H1 (cell line): ENCODE measurements around the gene PGBD4. TPM values are rescaled to one million over a fixed set of nuclear protein-coding genes. Genes with fewer than 3 reads are reported as not detected.

ENCODE experiments used
- CTCF ChIA-PET: fragments of 300-600 bp; sonication (Branson Sonifier 250); formaldehyde crosslinking; loops from one replicate; lab custom pipeline; 2021; ENCODE audit not compliant: partially characterized antibody; lab: Charles Lee
- POLR2A ChIA-PET: fragments of 300-600 bp; sonication (Branson Sonifier 250); formaldehyde crosslinking; loops from one replicate; lab custom pipeline; 2021; ENCODE audit warnings: inconsistent platforms; ENCODE audit not compliant: partially characterized antibody; lab: Charles Lee
- DNase-seq, 2 experiments: peaks; one replicate each; pipeline versions ENCODE4 v3.0.0 to v3.0.0-alpha.2; 2010 to 2022; ENCODE audit warnings: low spot score in 2 of 2, low read depth in 1 of 2, mixed read lengths in 1 of 2
- FAIRE-seq: peaks from 2 replicates; lab custom pipeline; 2011; peaks lifted over from hg19 to GRCh38; lab: Jason Lieb, UNC
- H2AFZ ChIP-seq: 2 replicates; pipeline ENCODE4 v1.8.1; 2012; ENCODE audit warnings: low read length, inconsistent platforms
- H2AK5ac ChIP-seq: 2 replicates; pipeline ENCODE4 v1.6.1; 2013; ENCODE audit warnings: low read depth, low read length
- H2BK120ac ChIP-seq: replicated peaks from 2 replicates; pipeline ENCODE3; 2013; ENCODE audit warnings: low read depth, low read length, inconsistent platforms
- H2BK12ac ChIP-seq: 2 replicates; pipeline ENCODE4 v1.6.1; 2013; ENCODE audit warnings: low read depth, low read length
- H2BK15ac ChIP-seq: 2 replicates; pipeline ENCODE4 v1.6.1; 2013; ENCODE audit warnings: low read length
- H2BK20ac ChIP-seq: 2 replicates; pipeline ENCODE4 v1.6.1; 2013; ENCODE audit warnings: low read length
- H2BK5ac ChIP-seq: 2 replicates; pipeline ENCODE4 v1.6.1; 2013; ENCODE audit warnings: low read depth, low read length
- H3K14ac ChIP-seq: 2 replicates; pipeline ENCODE4 v1.6.1; 2013; ENCODE audit warnings: inconsistent platforms; ENCODE audit not compliant: insufficient read length
- H3K18ac ChIP-seq: 2 replicates; pipeline ENCODE4 v1.6.1; 2013; ENCODE audit warnings: low read length; ENCODE audit errors: extremely low read depth
- H3K23ac ChIP-seq: 2 replicates; pipeline ENCODE4 v1.6.1; 2013; ENCODE audit warnings: inconsistent platforms; ENCODE audit not compliant: insufficient read length
- H3K23me2 ChIP-seq: 2 replicates; pipeline ENCODE4 v1.6.1; 2013; ENCODE audit warnings: low read depth, low read length
- H3K27ac ChIP-seq: 2 replicates; pipeline ENCODE4 v1.6.1; 2011; ENCODE audit warnings: low read depth, low read length, inconsistent platforms
- H3K27me3 ChIP-seq, 4 experiments: replicated peaks in 1 of 4; 1 replicate in 1 of 4; 2 replicates in 3 of 4; pipeline versions ENCODE4 v1.6.1 to v1.8.1; 2011 to 2013; ENCODE audit warnings: low read length in 3 of 4, mild to moderate bottlenecking in 3 of 4, inconsistent platforms in 2 of 4, mixed read lengths in 2 of 4, moderate library complexity in 1 of 4; ENCODE audit not compliant: control insufficient read depth in 3 of 4, insufficient read depth in 3 of 4; ENCODE audit errors: extremely low read depth in 1 of 4
- H3K36me3 ChIP-seq, 4 experiments: 2 replicates each; pipeline versions ENCODE4 v1.6.1 to v1.8.1; 2011 to 2013; ENCODE audit warnings: mild to moderate bottlenecking in 4 of 4, low read length in 3 of 4, moderate library complexity in 2 of 4, control low read depth in 1 of 4, inconsistent platforms in 1 of 4; ENCODE audit not compliant: insufficient read depth in 4 of 4, control insufficient read depth in 2 of 4
- H3K4ac ChIP-seq: replicated peaks from 2 replicates; pipeline ENCODE3; 2013; ENCODE audit warnings: low read length, low read depth, mixed read lengths, inconsistent platforms; ENCODE audit not compliant: insufficient read length
- H3K4me1 ChIP-seq, 4 experiments: replicated peaks in 1 of 4; 1 replicate in 1 of 4; 2 replicates in 3 of 4; pipeline versions ENCODE4 v1.6.1 to v1.8.1; 2011 to 2013; ENCODE audit warnings: low read length in 3 of 4, inconsistent platforms in 2 of 4, mixed read lengths in 1 of 4; ENCODE audit not compliant: insufficient read depth in 4 of 4, control insufficient read depth in 3 of 4
- H3K4me2 ChIP-seq, 2 experiments: 2 replicates each; pipeline versions ENCODE4 v1.6.1 to v1.8.1; 2011 to 2013; ENCODE audit warnings: low read depth in 2 of 2, low read length in 2 of 2, control low read depth in 1 of 2, inconsistent platforms in 1 of 2, mild to moderate bottlenecking in 1 of 2; ENCODE audit not compliant: insufficient read depth in 1 of 2
- H3K4me3 ChIP-seq, 4 experiments: fragments of 200-600, 300-600 bp in 1 of 4; sonication (generic), shearing (Covaris generic), sonication (Bioruptor Twin) in 1 of 4; 2 replicates each; pipeline versions ENCODE4 v1.5.1 to v1.8.1; 2011 to 2016; ENCODE audit warnings: low read length in 4 of 4, low read depth in 3 of 4, control low read depth in 2 of 4, inconsistent platforms in 2 of 4, mild to moderate bottlenecking in 2 of 4, mixed read lengths in 1 of 4, moderate library complexity in 1 of 4; ENCODE audit not compliant: insufficient read depth in 2 of 4; ENCODE audit errors: extremely low read depth in 1 of 4
- H3K56ac ChIP-seq: replicated peaks from 2 replicates; pipeline ENCODE3; 2013; ENCODE audit warnings: low read depth, mild to moderate bottlenecking, mixed read lengths, low read length, inconsistent platforms; ENCODE audit not compliant: insufficient read length
- H3K79me1 ChIP-seq: 2 replicates; pipeline ENCODE4 v1.6.1; 2013; ENCODE audit warnings: low read depth, low read length, control low read depth
- H3K79me2 ChIP-seq, 2 experiments: 2 replicates each; pipeline versions ENCODE4 v1.6.1 to v1.8.1; 2012 to 2013; ENCODE audit warnings: low read length in 2 of 2, mild to moderate bottlenecking in 2 of 2, inconsistent platforms in 1 of 2; ENCODE audit not compliant: insufficient read depth in 2 of 2, control insufficient read depth in 1 of 2
- H3K9ac ChIP-seq, 4 experiments: replicated peaks in 1 of 4; 1 replicate in 1 of 4; 2 replicates in 3 of 4; pipeline versions ENCODE4 v1.6.1 to v1.8.1; 2011 to 2013; ENCODE audit warnings: low read depth in 3 of 4, low read length in 3 of 4, control low read depth in 2 of 4, mild to moderate bottlenecking in 2 of 4, moderate library complexity in 2 of 4, inconsistent platforms in 1 of 4; ENCODE audit errors: extremely low read depth in 1 of 4
- H3K9me3 ChIP-seq, 2 experiments: 2 replicates each; pipeline versions ENCODE4 v1.6.1 to v1.8.1; 2012 to 2013; ENCODE audit warnings: mild to moderate bottlenecking in 2 of 2, moderate library complexity in 2 of 2, control low read depth in 1 of 2, inconsistent platforms in 1 of 2, low read depth in 1 of 2, low read length in 1 of 2, mixed read lengths in 1 of 2; ENCODE audit not compliant: insufficient read depth in 2 of 2
- H4K20me1 ChIP-seq, 2 experiments: replicated peaks in 1 of 2; 2 replicates each; pipeline versions ENCODE3 to v1.8.1; 2011 to 2013; ENCODE audit warnings: inconsistent platforms in 2 of 2, low read length in 2 of 2, mild to moderate bottlenecking in 1 of 2; ENCODE audit not compliant: insufficient read depth in 2 of 2, control insufficient read depth in 1 of 2
- H4K5ac ChIP-seq: 2 replicates; pipeline ENCODE4 v1.6.1; 2013; ENCODE audit warnings: low read length, low read depth, mixed read lengths, inconsistent platforms; ENCODE audit not compliant: insufficient read length
- H4K8ac ChIP-seq: 2 replicates; pipeline ENCODE4 v1.8.0; 2013; ENCODE audit warnings: mild to moderate bottlenecking, moderate library complexity, low read length, inconsistent platforms; ENCODE audit not compliant: insufficient read depth; ENCODE audit errors: extremely low read depth
- H4K91ac ChIP-seq: replicated peaks from 2 replicates; pipeline ENCODE3; 2013; ENCODE audit warnings: low read length, mixed read lengths, inconsistent platforms; ENCODE audit not compliant: insufficient read length
- CHD2 ChIP-seq: IDR thresholded peaks from 2 replicates; pipeline ENCODE4 v1.6.1; 2012; ENCODE audit warnings: low read length, improper control_type of control experiment
- CREB1 ChIP-seq: IDR thresholded peaks from 2 replicates; pipeline ENCODE4 v1.6.1; 2012; ENCODE audit warnings: inconsistent platforms
- CTBP2 ChIP-seq: IDR thresholded peaks from 2 replicates; pipeline ENCODE4 v1.7.0; 2011; ENCODE audit warnings: borderline replicate concordance, mild to moderate bottlenecking, moderate library complexity, mixed read lengths, low read length; ENCODE audit not compliant: insufficient read depth, insufficient read length
- EGR1 ChIP-seq: IDR thresholded peaks from 2 replicates; pipeline ENCODE4 v1.6.1; 2011; ENCODE audit warnings: low read depth, low read length, borderline replicate concordance
- EP300 ChIP-seq, 2 experiments: IDR thresholded peaks; 1 replicate in 1 of 2; 2 replicates in 1 of 2; pipeline ENCODE4 v1.6.1; 2011 to 2012; ENCODE audit warnings: low read depth in 2 of 2, low read length in 2 of 2, mild to moderate bottlenecking in 2 of 2, borderline replicate concordance in 1 of 2, inconsistent platforms in 1 of 2, moderate library complexity in 1 of 2
- KDM1A ChIP-seq: fragments of 200-600, 300-600 bp; sonication (generic); IDR thresholded peaks from 2 replicates; pipeline ENCODE4 v1.7.1; 2016; ENCODE audit warnings: mild to moderate bottlenecking, low read length, borderline replicate concordance
- MAX ChIP-seq: IDR thresholded peaks from 2 replicates; pipeline ENCODE4 v1.6.1; 2012; ENCODE audit warnings: inconsistent platforms
- NRF1 ChIP-seq: IDR thresholded peaks from 2 replicates; pipeline ENCODE4 v1.6.1; 2011; ENCODE audit warnings: mild to moderate bottlenecking, low read depth, low read length, improper control_type of control experiment
- POLR2A ChIP-seq, 2 experiments: IDR thresholded peaks; 1 replicate in 1 of 2; 2 replicates in 1 of 2; pipeline ENCODE4 v1.6.1; 2011; ENCODE audit warnings: low read depth in 2 of 2, low read length in 2 of 2, mild to moderate bottlenecking in 2 of 2; ENCODE audit errors: control extremely low read depth in 1 of 2
- RFX5 ChIP-seq: IDR thresholded peaks from 2 replicates; pipeline ENCODE4 v1.6.1; 2011; ENCODE audit warnings: low read depth, low read length, improper control_type of control experiment, borderline replicate concordance
- TAF1 ChIP-seq: IDR thresholded peaks from 2 replicates; pipeline ENCODE4 v1.6.1; 2011; ENCODE audit warnings: mild to moderate bottlenecking, low read depth, low read length
- TBP ChIP-seq: IDR thresholded peaks from 2 replicates; pipeline ENCODE4 v1.6.1; 2011; ENCODE audit warnings: low read depth, low read length, improper control_type of control experiment
- WGBS, 2 experiments: shearing (Covaris generic) in 1 of 2; methylation state at CpG; one replicate each; pipeline versions ENCODE4 v1.1.6 to v1.1.7; 2013 to 2015; ENCODE audit warnings: low lambda C conversion rate in 2 of 2, mixed read lengths in 2 of 2, inconsistent platforms in 1 of 2, low coverage in 1 of 2, missing lambda C conversion rate in 1 of 2; ENCODE audit not compliant: insufficient replicate concordance in 2 of 2, insufficient coverage in 1 of 2, insufficient read length in 1 of 2; ENCODE audit errors: extremely low coverage in 1 of 2, missing lambda C conversion rate in 1 of 2; 5-methylcytosine and 5-hydroxymethylcytosine counted together
- polyA plus RNA-seq, 7 experiments: library from polyadenylated mRNA; depleted of rRNA in 3 of 7; stranded (reverse) in 5 of 7; unstranded in 2 of 7; fragments of >200 nt in 5 of 7; fragments of 200-250 nt in 2 of 7; gene quantifications; 1 replicate in 5 of 7; 2 replicates in 1 of 7; 4 replicates in 1 of 7; pipeline versions ENCODE4 v1.2.1 to v1.2.3, GENCODE V29; 2011 to 2013; ENCODE audit warnings: missing spikeins in 2 of 7, mixed read lengths in 2 of 7
- total RNA-seq: library from RNA; stranded (reverse); fragmentation: NEBNext Ultra II Directional; extraction: Animal tissue kit (Norgen Biotek cat#: 25700); gene quantifications from 2 replicates; pipeline ENCODE4 v1.2.1, GENCODE V29; 2021

The PGBD4 gene
- total and polyA plus RNA-seq, 2 of the 8 experiments (the other 6 are each of a cell fraction or from before 2014, with no cell fraction given): 0.68 to 0.76 TPM

- H3K4me1 ChIP-seq: peaks cover 0 to 4% (median 0%) of the 10 kb centered on the region in 4 experiments; a peak in 2 of 7 replicates
- TF ChIP-seq TAF1: no peak
- no peak for TF ChIP-seq NRF1
- no peak for TF ChIP-seq KDM1A
- TF ChIP-seq EGR1: no peak
- TF ChIP-seq CREB1: no peak
- no peak for TF ChIP-seq TBP
- TF ChIP-seq CHD2: no peak
- TF ChIP-seq EP300 (IDR thresholded peaks at IDR 0.05; ENCODE audit: borderline replicate concordance in 1 of 2, low read depth in 2 of 2, low read length in 2 of 2): no peak
- no peak for TF ChIP-seq POLR2A (IDR thresholded peaks at IDR 0.05; ENCODE audit: control extremely low read depth in 1 of 2, low read depth in 2 of 2, low read length in 2 of 2)
- no peak for TF ChIP-seq RFX5
- TF ChIP-seq CTBP2: no peak
- no peak for TF ChIP-seq MAX
- H3K79me1 ChIP-seq: no peaks in the 10 kb centered on the region
- no peak overlapping the region for H2AK5ac ChIP-seq
- H3K27ac ChIP-seq: no peak overlapping the region
- H2AFZ ChIP-seq: no peak overlapping the region
- H2BK20ac ChIP-seq: no peak overlapping the region
- H3K79me2 ChIP-seq: peaks cover 0 to 37% of the 10 kb centered on the region in 2 experiments; a peak in 2 of 4 replicates
- H4K91ac ChIP-seq: no peak overlapping the region
- CTCF ChIA-PET: no interaction called here
- H4K5ac ChIP-seq: no peak overlapping the region
- no peaks in the 10 kb centered on the region for H3K27me3 ChIP-seq
- H3K18ac ChIP-seq: no peak overlapping the region
- H3K23me2 ChIP-seq: peaks cover 8% of the 10 kb centered on the region
- 94% methylated on average over 5 of the region's 5 CpGs; no CpG with 5 or more reads in 1 of the 2 experiments for WGBS, 2 experiments
- H3K36me3 ChIP-seq: peaks cover 0 to 5% (median 0%) of the 10 kb centered on the region in 4 experiments; a peak in 2 of 8 replicates
- no peak overlapping the region for H2BK15ac ChIP-seq
- H3K9me3 ChIP-seq: no peaks in the 10 kb centered on the region
- H2BK120ac ChIP-seq: no peak overlapping the region
- H4K20me1 ChIP-seq: no peaks in the 10 kb centered on the region
- H3K56ac ChIP-seq: no peak overlapping the region
- no peak overlapping the region for H3K23ac ChIP-seq
- no peak overlapping the region; a peak in 1 of 4 replicates for H3K4me2 ChIP-seq
- H2BK12ac ChIP-seq: no peak overlapping the region
- FAIRE-seq (no peak), DNase-seq (no peak)
- no peak overlapping the region for H3K4ac ChIP-seq
- H3K9ac ChIP-seq: no peak overlapping the region
- no peak overlapping the region; a peak in 1 of 8 replicates for H3K4me3 ChIP-seq
- POLR2A ChIA-PET: interaction anchor here (2.2 kb wide), 1 partner anchor 110 kb away, joined by 10 read pairs; the partner anchor contains the start of gene KATNBL1
- H4K8ac ChIP-seq: no peak overlapping the region
- no peak overlapping the region for H2BK5ac ChIP-seq
- H3K14ac ChIP-seq: no peak overlapping the region
These were observed 2.0 kb upstream of the PGBD4 start for GRCh38 chr15:34099914-34100313.
